ENCODE results near the gene SP3.

SP3 gene

DNA sequence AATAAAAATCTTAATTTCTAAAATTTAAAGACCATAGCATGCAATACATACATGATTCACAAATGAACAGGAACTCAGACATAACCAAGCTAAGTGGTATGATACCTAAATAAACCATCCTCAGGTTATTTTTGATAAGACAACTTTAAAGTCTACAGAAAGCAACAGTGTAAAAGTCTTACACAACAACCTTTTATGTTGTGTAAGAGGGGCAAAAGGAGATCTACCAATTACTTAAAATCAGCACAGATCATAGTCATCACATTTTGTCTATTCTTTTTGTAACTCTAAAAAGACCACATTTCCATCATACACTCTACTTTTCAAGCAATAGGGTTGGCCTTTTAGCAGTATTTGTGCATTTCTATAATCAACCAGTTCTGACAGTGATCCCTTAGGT is 16.3 kb downstream of the SP3 start:
- FAIRE-seq (no peak), DNase-seq (ENCODE audit: extremely low spot score, insufficient read length, low read depth) (no peak)

DNA sequence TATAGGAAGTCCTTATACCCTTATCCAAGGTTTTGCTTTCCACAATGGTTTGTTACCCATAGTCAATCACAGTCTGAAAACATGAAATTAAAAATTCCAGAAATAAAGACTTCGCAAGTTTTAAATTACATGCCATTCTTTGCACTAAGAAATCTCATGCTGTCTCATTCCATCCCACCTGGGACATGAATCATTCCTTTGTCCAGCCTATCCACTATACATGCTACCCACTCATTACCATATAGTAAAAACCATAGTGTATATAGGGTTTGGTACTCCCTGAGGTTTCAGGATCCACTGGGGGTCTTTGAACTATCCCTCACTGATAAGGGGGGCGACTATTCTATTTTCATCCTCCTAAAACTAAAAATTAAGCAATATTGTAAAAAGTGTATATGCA is 17.0 kb downstream of the SP3 start:
- DNase-seq (ENCODE audit: extremely low spot score, insufficient read length, low read depth) (no peak), FAIRE-seq (no peak)

DNA sequence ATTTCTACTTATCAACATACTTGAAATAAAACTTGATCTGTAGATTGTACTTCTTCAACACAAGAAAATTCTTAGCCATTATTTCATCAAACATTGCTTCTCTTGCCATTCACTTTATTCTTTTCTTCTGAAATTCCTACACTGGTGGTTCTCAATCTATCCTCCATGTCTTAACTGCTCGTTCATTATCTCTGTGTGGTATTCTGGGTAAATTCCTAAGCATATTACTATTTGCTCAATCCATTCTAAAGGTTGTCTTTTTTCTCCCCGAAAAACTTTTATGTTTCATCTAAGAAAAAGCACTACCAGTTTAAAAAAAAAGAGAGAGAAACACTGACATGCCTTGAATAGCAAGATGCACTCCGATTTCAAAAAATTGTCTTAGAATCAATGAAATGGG is 18.0 kb downstream of the SP3 start:
- FAIRE-seq (no peak), DNase-seq (ENCODE audit: extremely low spot score, insufficient read length, low read depth) (no peak)

DNA sequence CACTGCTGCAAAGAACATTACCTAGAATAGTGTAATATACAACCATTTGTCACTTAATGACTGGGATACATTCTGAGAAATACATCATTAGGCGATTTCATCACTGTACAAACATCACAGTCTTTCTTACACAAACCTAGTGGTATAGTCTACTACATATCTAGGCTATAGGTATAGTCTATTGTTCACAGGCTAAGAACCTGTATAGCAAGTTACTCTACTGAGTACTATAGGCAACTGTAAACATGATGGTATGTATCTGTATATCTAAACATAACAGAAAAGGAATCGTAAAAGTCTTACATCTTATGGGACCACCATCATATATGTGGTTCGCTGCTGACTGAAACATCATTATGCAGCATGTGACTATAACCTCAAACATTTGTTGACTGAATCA is 21.4 kb downstream of the SP3 start:
- FAIRE-seq (peak; percentile 24), DNase-seq (ENCODE audit: extremely low spot score, insufficient read length, low read depth) (no peak)

DNA sequence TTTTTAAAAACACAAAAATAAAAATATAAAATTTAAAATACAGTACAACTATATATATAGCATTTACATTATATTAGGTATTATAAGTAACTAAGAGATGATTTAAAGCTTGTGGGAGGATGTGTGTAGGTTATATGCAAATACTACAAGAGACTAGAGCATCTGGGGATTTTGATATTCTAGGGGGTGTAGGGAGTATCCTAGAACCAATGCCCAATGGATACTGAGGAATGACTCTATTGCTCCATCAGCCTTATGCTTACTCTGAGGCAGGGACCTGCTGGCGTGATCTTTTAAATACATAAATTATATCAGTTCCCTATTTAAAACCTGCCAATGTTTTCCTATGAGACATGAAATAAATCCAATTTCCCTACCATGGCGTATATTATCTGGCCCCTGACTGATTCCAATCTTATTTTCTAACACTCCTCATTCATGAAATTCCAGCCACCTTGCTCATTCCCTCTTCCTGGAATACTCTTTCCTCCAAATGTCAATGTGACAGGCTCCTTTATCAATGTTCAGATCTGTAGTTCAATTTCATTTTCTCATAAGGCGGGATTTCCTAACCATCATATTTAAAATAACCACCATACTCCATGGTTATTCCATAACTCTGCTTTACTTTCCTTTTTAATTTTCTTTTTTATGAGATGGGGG is 22.2 kb downstream of the SP3 start:
- FAIRE-seq (no peak), DNase-seq (ENCODE audit: extremely low spot score, insufficient read length, low read depth) (no peak)

DNA sequence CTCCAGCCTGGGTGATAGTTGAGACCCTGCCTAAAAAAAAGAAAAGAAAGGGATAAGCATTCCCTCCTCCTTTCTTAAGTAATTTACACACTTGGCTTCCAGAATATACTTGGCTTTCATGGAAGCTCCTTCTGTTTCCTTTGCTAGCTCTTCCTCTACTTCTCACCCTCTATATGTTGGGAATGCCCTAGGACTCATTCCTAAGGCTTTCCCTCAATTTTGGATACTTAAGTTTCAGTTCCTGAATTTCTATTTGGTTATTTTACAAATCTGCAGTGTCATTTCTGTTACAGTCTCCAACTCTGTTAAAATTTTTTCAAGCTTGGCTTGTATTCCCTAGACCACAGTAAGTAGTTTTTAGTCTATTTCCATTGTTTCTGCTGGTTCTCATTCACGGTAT is 23.6 kb downstream of the SP3 start:
- FAIRE-seq (no peak), DNase-seq (ENCODE audit: extremely low spot score, insufficient read length, low read depth) (no peak)

DNA sequence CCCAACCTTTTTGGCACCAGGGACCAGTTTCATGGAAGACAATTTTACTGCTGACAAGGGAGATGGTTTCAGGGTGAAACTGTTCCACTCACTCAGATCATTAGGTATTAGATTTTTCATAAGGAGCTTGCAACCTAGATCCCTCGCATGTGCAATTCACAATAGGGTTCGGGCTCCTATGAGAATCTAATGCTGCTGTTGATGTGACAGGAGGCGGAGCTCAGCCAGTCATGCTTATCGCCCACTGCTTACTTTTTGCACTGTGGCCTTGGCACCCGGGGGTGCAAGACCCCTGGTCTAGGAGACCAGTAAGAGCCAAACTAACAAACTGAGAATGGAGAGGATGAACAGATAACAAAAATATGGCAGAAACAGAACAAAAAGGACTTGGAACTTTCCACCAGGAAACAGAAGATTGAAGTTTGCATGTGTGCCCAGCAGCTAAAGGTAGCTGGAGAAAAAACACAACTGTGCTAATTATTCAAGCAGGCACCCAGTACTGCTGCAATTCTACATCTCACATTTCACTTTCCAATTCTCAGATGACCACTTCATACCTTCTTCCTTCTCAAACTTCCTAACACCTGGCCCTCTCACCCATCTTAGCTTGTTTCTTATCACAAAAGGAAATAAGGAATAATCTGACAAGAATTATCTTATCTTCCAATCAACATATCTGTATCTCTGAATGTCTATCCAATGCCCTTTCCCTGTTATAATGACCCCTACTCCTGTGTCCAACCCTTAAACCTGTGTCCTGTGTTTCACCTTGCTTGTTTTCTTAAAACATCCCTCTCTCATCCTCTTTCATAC is 24.8 kb downstream of the SP3 start:
- no peak for DNase-seq (ENCODE audit: extremely low spot score, insufficient read length, low read depth)
- FAIRE-seq: peak; percentile 73

DNA sequence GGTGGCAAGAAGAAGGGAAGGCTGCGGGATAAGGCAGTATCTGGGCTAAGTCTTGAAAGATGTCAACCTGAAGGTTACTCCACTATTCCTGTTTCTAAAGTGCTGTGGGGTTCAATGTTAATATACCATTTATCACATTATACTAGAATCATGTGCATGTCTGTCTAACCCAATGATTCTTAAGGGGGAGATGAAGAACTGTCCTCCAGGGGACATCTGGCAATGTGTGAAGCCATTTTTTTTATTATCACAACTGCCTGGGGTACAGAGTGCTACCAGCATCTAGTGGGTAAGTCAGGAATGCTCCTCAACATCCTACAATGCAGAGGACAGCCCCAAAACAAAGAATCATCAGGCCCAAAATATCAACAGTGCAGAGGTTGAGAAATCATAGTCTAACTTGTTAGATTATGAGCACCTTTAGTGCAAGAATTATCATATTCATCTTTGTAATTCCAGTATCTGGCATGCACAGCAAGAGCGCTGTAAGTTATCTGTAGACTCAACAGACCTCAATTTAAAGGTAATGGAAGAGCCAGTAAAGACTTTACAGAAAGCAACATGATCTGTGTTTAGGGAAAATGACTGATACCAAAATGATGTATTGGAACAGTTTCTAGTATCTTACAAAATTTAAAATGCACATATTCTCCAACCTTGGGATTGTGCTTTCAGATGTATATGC is 26.3 kb downstream of the SP3 start:
- FAIRE-seq (no peak), DNase-seq (ENCODE audit: extremely low spot score, insufficient read length, low read depth) (no peak)

DNA sequence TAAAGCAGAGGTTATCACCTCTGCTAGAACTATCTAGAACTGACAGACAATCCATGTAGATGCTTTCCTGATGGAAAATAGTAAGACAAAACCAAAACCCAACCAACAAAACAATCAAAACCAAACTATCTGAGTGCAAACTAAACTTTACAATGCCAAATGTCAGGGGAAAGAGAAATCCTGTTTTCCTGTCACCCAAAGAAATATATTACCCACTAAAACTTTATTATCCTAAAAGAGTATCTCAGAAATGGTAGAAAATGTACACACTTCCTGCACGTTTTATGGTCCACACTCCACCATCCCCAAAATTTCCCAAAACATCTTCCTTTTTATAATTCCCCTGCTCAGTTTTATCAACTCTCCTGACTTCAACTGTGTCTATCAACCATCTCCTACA is 29.9 kb downstream of the SP3 start:
- DNase-seq (ENCODE audit: extremely low spot score, insufficient read length, low read depth) (no peak), FAIRE-seq (no peak)

DNA sequence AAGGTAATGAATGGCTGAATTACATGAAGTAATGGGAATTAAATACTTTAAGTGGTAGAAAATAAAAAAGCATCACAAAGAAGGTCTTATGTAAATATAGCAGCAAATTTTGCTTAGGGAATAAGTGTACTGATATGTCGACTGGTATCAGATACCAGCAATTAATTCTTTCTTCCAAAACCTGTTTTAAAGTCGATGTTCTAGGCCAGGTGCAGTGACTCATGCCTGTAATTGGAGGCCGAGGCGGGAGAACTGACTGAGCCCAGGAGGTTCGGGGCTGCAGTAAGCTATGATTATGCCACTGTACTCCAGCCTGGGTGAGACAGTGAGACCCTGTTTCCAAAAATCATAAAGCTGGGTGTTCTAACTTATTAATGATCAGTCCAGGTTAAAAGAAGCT is 30.3 kb downstream of the SP3 start:
- DNase-seq (ENCODE audit: extremely low spot score, insufficient read length, low read depth): no peak

DNA sequence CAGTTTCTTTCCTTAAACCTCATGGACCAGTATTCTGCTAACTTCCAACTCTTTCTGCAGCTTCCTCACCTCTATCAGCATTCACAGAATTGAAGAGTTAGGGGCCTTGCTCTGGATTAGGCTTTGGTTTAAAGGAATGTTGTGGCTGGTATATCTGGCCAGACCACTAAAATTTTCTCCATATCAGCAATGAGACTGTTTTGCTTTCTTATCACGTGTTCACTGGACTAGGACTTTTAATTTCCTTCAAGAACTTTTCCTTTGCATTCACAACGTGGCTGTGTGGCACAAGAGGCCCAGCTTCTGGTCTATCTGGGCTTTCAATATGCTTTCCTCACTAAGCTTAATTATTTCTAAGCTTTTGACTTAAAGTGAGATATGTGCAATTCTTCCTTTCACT is 33.4 kb downstream of the SP3 start:
- DNase-seq (ENCODE audit: extremely low spot score, insufficient read length, low read depth): no peak
- FAIRE-seq: no peak

More for the DNA sequence above, 30.3 kb downstream of the SP3 start:
- no peak for FAIRE-seq

DNA sequence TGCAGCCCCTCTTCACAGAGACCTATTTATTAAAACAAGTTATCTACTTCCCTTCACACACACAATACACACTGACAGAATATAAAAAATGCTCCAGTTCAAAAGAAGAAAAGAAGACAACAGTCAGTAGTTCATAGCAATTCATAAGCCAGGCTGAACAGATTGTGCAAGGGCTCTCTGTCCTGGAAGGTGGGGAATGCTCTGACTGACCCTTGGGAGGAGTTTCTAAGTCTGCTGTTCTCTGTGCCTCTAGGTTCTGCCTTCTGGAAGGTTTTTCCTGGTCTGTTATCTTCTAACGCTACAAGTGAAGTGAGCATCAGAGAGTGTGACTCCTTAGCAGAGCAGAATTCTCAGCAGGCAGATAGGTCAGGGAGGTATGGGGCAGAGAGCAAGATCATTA is 35.7 kb downstream of the SP3 start:
- DNase-seq (ENCODE audit: extremely low spot score, insufficient read length, low read depth) (no peak), FAIRE-seq (no peak)

DNA sequence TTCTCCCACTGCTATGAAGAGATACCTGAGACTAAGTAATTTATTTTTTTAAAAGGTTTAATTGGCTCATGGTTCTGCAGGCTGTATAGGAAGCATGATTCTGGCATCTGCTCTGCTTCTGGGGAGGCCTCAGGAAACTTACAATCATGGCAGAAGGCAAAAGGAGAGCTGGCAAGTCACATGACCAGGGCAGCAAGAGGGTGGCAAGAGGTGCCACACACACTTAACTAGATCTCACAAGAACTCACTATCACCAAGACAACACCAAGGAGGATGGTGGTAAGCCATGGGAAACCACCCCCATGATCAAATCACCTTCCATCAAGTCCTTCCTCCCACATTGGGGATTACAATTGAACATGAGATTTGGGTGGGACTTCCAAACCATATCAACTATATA is 38.3 kb downstream of the SP3 start:
- FAIRE-seq: no peak

DNA sequence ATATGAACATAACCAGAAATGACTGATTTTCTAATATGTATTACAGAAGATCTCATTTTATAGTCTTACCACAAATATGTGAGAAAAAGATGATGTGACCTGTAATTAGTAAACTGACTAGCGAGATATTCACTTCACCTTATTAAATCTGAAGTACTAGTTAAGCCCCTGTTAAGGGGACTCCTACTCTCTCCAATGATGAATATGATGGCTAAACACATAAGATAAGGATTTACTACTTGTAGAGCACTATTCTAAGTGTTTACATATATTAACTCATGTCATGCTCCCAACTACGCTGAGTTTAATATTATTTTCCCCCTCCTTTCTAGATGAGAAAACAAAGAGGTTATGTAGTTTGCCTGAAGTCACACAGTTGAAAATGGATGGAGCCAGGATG is 40.9 kb downstream of the SP3 start:
- no peak for DNase-seq (ENCODE audit: extremely low spot score, insufficient read length, low read depth)
- FAIRE-seq: no peak

More for the DNA sequence above, 38.3 kb downstream of the SP3 start:
- DNase-seq (ENCODE audit: extremely low spot score, insufficient read length, low read depth): no peak

DNA sequence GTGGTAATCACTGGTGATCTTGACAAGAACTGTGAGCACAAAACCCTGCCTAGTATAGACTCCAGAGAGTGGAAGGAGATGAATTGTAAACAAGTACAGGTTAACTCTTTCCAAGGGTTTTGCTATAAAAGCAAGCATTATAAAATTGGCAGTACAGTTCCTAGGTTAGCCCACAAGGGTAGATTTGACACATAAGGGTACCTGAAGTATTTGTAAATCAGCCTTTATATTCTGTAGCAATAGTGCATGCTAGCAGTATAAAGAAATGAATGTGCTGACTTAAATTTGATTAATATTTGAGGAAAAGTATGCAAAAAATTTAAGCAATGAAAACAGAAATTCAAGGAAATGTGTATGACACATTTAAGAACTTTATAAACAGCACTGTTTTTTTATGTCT is 42.4 kb downstream of the SP3 start:
- DNase-seq (ENCODE audit: extremely low spot score, insufficient read length, low read depth) (no peak), FAIRE-seq (no peak)

DNA sequence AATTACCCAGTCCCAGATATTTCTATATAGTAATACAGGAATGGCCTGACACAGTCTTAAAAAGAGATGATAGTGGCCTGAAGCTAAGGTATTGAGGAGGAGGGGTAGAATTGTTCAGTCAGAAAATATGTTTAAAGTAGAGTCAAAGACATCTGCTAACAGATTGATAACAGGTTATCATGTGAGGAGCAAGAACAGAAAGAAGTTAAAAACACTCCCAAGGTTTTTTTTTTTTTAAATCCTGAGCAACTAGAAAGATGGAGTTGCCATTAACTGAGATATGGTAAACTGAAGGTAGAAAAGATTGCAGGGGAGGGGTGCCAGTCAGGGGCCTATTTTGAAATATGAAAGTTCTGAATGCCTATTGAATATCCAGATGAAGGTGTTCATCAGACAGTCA is 43.1 kb downstream of the SP3 start:
- DNase-seq (ENCODE audit: extremely low spot score, insufficient read length, low read depth) (no peak), FAIRE-seq (no peak)

DNA sequence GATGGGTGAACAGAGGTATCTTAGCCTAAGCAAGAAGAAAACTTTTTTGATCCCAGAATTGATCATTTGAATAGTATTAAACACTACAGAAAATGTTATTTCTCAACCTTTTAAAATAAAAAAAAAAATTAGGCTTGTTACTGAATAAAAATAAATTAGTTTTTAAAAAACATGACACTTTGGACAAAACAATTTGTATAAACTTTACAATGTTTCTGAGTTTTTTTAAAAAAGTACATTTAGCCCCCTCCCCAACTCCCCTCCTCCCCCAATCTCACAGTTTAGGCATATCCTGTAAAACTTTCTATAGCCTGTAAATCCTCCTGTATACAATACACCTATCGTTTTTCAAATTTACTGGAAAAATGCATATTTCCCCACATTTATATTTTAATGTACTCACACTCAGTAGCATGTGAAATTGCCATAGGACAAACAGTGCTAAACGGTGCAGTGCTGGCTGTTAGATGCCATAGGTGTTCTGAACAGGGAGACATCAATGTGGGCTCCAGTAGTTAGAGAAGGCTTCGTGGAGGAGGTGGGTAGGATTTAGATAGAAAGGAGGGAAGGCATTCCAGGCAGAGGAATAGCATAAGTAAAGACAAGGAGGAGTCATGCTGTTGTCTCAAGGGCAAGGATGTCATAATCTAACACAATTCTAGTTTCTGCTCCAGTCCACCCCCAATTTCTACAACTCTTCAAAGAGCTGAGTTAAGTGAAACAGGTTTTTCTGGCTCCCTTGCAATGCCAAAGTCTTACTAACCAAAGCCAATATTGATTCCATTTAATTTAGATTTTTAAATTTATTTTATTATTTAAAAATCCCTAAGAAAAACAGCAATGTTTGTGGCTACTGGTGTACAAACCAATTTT is 50.9 kb downstream of the SP3 start:
- no peak for FAIRE-seq
- DNase-seq (ENCODE audit: extremely low spot score, insufficient read length, low read depth): no peak

DNA sequence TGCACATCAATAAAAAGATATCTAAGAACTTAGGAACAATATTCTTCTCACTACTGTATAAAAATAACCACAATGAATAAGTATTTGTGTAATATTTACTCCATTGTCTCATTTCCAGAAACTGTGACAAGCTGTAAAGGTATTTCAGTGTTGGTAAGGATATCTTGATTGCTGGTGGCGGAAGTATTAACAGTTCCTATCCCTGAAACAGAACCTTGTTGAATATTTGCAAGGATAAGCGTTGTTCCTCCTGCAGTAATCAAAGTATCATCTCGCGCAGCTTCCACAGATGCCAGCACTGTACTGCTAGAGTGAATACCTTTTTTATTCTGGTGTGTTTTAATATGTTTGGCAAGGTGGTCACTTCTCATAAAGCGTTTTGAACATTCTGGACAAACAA is 55.3 kb downstream of the SP3 start:
- no peak for DNase-seq (ENCODE audit: extremely low spot score, insufficient read length, low read depth)
- FAIRE-seq: peak; percentile 18

DNA sequence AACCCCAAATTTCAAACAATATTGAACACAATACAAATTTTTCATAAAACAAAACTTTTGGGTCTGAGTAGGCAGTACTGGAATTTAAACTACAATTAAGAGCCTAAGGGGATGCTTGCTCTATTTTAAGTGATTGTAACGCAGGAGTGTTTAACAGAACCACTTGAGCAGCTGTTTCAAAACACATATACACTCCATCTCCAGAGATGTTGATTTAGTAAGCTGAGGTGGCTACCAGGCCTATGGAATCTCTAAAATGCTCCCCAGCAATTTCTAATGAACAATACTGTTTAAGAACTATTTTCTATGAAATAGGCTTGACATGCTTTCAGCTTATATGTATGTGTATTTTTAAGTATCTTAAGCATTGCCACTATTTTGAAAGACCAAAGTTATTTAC is 58.5 kb downstream of the SP3 start:
- FAIRE-seq: no peak
- no peak for DNase-seq (ENCODE audit: extremely low spot score, insufficient read length, low read depth)

DNA sequence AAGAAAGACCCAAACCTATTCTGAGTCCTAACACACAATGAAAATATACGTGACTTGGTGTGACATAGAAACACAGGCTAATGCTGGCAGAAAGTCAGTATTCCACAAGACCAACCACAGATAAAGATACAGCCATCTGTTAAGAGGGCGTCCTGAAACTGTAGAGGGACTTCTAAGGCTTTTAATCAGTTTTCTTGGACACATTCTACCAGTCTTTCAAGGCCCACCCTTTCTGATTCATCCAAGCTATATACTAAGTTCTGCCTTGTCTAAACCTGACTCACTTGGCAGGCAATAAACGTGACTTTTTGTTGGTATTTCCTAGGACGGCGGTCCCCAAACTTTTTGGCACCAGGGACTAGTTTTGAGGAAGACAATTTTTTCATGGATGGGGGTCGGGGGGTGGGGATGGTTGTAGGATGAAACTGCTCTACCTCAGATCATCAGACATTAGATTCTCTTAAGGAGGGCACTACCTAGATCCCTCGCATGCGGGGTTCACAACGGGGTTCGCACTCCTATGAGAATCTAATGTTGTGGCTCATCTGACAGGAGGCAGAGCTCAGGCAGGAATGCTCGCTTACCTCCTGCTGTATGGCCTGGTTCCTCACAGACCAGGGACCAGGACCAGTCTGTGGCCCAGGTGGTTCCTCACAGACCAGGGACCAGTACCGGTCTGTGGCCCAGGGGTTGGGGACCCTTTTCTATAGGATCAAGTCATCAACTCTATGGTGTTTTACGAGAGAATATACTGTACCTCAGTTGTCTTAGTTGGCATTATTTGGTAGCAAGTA is 61.4 kb downstream of the SP3 start:
- DNase-seq (ENCODE audit: extremely low spot score, insufficient read length, low read depth): no peak
- FAIRE-seq: no peak

All from GM18507 (cell line).